Measurements from ENCODE around the gene OPRM1.
"Not testable (repeated sequence)": the region's sequence is repeated elsewhere in the genome, so short reads cannot be mapped to it uniquely, and the experiment has no call there.

DNA sequence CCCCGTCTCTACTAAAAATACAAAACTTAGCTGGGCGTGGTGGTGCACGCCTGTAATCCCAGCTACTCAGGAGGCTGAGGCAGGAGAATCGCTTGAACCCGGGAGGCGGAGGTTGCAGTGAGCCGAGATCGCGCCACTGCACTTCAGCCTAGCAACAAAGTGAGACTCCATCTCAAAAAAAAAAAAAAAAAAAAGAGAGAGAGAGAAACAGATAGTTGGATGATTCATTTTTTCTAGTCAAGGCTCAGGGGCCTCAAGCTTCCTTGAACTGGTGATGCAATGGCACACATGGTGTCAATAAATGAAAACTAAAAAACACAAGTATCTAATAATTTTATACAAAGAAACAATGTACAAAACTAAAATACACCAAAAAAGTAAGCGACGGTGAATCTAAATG, 202.0 kb downstream of the OPRM1 start:
- not testable (repeated sequence) for TF ChIP-seq POLR2A, CTCF (IDR thresholded peaks at IDR 0.05)

Data from Peyer's patch (tissue), 4 donors.